NCI-H226 (cell line): Measurements from ENCODE around the gene OVCA2.

Experiments
- DNase-seq: peaks from one replicate; pipeline ENCODE4 v3.0.0-alpha.2; 2015

OVCA2 gene

DNA sequence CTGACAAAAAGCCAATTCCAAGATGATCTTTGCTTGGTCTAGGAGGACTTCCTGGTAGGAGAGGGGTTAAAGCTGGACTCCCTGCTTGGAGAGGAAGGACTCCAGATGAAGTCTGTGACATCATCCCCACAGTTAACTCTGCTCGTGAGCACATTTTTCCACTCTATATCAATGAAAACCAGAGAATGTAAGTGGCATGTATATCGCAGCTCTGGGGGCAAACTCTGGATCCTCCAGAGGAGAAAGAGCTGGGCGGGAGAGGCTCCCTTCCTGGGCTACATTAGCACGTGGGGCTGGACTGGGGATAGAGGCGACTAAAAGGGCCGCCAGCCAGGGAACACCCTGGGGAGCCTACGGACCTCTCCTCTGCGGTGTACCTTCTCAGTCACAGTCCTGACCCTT, 47.2 kb downstream of the OVCA2 start:
- no peak for DNase-seq

DNA sequence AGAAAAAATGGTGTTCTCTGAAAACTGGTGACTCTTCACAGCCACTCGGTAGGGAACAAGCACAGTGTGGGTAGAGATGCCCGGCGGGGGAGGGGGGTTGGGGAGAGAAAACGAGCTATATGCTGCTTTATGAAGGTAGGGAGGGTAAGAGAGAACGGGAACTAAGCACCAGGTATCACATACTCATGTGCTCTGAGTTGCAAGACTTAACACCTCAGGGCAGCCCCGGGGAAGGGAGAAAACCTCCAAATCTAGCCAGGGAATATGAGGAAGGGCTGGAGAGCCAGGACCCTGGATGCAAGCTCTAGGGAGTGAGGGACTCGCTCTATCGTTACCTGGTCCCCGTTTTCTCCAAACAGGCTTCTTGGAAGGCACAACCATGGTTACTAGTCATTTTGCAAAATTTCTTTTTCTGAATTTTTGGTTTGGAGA, 48.4 kb downstream of the OVCA2 start:
- DNase-seq, result no peak

DNA sequence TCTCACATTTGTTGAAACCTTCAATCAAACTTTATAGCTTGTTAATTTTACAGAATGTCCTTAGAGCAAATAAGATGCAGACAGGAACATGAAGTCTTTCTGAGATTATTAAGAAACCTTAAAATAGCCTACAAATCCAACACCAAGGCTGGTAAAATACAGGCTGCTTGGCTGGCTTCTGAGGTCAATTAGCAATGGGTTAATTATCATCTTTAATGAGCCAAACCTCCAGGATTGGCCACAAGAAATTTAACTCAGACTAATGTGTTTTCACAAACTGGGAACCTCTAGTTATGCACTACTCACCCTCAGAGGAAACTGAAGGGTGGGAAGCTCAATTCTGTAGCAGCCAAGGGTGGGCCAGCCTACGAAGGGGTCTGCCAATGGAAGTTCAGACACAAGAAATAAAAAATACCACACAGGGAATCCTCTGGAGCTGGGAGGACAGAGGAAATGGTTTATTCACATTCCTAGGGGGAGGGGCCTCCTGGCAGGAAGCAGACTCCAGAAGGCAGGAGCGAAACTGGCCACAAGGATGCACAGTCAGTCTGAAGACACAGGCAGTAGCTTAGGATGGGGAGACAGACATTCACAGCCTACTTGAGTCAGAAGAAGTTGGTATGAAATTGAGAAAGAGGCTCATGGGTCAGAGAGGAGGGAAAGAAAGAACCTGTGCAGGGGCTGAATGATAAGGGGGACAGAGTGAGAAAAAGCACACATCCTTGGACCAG, 49.1 kb downstream of the OVCA2 start:
- DNase-seq, result peak; percentile 85

DNA sequence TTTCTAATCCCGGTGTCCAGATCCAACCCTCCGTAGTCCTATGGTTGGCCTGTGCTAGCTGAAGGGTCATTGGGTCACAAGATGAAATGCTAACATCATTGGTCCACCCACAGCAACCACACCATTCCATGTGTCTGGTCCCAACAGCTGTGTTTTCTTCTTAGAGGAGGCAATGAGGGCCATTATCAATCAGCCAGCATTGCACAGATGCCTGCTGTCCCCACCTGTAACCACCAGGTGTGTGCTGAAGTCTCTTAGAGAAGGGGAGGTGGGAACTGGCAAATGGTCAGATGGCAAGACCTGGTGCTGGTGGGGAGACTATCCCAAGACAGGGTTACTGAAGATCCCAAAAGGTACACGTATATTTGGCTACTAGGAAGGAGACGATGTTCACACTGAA, 50.4 kb downstream of the OVCA2 start:
- DNase-seq, result no peak
